Effector CD8-positive, alpha-beta T cell (primary cell): ENCODE data around the gene MAP1LC3B.

Experiments used
- DNase-seq: peaks from one replicate; lab custom pipeline; 2025; lab: John Stamatoyannopoulos, UW

Gene MAP1LC3B

DNA sequence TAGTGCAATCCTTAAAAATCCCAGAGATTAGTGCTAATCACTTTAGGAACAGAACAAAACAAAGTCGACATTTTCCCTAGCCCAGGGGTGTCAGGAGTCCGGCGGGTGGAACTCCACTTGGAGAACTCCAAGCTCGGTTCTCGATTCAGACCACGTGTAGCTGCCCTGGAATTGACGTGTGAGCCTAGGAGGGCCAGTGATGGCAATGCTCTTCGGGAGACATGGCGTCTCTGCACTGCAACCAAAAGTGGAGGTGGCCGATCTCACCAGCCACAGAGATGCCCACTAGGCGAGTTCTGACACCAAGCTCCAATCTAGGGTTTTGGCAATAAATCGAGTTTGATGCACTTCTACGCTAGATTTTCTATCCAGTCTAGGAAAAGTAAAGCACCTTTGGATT lies 17.6 kb downstream of the MAP1LC3B start:
- DNase-seq, result no peak

DNA sequence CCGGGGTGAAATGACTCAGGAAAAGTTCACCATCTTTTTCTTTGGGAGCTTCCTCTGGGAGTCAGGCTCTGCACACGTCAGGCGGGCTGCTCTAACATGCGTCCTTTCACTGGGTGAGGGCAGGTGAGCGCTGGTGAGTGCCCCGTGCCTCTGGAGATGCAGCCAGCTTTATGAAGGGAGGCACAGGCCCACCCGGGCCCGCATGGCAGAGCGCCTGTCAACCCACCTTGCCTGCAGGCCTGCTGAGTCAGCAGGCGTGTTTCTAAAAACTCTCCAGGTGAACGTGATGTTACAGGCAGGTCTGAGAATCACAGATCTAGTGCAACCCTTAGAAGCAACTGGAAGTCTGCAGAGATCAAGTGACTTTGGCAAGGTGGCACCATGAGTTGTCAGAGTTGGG lies 18.4 kb downstream of the MAP1LC3B start:
- DNase-seq, result no peak

- no peak for DNase-seq
These were observed 18.8 kb downstream of the MAP1LC3B start for GRCh38 chr16:87410968-87411367.

- no peak for DNase-seq
These were observed 19.5 kb downstream of the MAP1LC3B start for GRCh38 chr16:87411375-87412271.

DNA sequence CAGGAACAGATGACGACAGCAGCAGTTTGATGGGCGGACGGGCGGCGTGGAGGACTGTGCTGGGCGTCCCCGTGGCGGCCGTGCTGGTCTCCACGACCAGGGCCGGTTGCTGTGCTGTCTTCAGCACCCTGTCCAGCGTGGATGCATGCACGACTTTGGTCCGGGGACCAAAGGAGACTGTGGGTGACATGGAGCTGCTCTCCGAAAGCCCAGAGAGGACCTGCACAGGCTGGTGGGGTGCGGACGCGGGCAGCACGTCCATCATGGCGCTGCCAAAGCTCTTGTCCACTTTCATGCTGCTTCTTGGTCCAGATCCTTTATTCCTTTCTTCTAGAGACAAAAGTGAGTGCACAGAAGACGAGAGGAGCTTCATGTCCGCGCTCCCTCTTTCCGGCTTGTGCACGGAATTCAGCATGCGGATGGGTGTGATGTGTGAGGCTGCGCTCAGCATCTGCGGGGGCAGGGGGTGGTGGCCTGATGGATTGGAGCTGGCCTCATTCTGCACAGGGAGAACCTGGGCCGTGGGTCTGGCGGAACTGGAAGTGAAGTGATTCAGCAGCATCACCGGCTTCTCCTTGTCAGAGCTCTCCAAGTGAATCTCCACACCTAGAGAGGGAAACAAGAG lies 20.3 kb downstream of the MAP1LC3B start:
- DNase-seq, result no peak

DNA sequence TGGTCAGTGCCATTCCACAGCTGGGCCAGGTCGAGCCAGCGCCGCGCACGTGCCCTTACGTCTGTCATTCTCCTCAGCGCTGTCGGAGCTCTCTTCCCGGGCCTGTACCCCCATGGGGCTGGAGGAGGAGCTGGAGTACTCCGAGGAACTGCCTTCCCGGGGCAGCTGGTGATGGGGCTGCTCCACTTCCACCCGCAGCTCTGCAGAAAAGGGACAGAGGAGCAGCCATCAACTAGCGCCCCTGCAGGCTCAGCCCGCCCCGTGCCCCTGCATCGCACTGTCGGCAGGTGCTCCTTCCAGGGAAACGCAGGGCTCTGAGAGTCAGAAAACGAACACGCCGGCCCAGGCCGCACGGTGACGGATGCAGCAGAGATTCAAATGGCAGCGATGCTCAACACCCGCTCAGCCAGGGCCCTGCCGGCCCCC lies 20.9 kb downstream of the MAP1LC3B start:
- DNase-seq, result no peak

GRCh38 chr16:87414251-87414680 lies 22.1 kb downstream of the MAP1LC3B start:
- DNase-seq, result no peak

- DNase-seq, result no peak
These were observed 23.3 kb downstream of the MAP1LC3B start for GRCh38 chr16:87415441-87415840.

DNA sequence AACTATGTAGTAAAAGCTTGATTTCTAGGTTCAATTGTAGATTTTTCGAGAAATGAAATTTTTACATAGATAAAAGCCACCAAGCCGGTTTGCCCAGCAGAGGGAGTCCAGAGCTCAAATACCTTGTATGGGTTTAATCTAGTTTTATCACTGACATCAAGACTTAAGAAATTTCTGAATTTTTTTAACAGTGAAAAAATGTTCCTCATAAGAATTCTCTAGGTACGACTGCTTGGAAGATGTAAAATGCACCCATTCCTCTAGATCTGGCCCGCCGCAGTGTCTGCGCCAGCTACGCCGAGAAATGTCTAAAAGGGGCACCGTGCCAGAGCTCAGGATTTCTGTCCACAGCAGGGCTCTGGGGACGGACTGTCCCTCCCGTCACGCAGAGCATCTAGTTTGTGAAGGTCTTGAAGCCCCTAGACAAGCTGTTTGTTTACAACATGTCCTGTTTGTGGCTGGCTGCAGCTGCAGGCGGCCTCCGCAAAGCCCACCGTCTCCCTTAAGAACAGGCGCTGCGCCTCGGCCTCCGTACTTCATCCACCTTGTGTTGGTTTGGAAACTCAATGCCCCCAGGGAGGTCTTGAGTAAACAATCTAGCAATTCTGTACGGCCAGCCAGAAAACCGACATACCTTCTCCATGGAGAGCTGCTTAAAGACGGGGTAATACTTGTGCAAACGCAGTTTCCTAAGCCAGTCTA lies 24.8 kb downstream of the MAP1LC3B start:
- no peak for DNase-seq

- DNase-seq, result no peak
These were observed 25.4 kb downstream of the MAP1LC3B start for GRCh38 chr16:87417528-87417910.

DNA sequence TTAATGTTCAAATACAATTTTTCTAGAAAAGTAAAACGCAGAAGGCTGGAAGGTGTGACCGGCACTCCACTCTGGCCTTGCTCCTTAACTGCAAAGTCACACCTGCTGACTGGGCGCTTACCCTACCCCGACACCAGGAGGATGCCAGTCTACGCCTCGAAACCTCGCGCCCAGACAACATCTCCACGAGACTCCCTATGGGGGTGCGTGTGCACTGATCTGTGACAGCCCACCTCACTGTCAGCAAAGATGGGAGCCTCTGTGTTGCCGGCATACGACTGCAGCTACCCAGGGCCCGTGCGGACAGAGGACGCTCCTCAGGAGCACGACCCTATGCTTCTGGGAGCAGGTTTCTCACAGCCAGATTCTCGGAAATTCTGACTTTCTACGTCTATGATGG lies 26.1 kb downstream of the MAP1LC3B start:
- DNase-seq, result no peak

DNA sequence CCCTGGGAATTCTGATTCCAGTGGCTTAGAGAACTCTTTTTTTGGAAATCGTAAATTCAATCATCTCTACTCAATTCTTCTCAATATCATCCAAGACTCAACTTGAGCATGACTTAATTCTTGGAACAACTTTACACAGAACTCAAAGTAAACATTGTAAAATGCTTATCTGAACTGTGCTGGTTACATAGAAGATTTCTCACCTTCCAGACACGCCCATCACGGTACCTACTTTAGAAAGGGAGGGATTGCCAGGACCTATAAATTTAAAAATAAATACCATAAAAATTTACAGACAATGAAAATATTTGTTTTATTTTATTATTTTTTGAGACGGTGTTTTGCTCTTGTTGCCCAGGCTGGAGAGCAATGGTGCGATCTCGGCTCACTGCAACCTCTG lies 26.5 kb downstream of the MAP1LC3B start:
- DNase-seq, result no peak

DNA sequence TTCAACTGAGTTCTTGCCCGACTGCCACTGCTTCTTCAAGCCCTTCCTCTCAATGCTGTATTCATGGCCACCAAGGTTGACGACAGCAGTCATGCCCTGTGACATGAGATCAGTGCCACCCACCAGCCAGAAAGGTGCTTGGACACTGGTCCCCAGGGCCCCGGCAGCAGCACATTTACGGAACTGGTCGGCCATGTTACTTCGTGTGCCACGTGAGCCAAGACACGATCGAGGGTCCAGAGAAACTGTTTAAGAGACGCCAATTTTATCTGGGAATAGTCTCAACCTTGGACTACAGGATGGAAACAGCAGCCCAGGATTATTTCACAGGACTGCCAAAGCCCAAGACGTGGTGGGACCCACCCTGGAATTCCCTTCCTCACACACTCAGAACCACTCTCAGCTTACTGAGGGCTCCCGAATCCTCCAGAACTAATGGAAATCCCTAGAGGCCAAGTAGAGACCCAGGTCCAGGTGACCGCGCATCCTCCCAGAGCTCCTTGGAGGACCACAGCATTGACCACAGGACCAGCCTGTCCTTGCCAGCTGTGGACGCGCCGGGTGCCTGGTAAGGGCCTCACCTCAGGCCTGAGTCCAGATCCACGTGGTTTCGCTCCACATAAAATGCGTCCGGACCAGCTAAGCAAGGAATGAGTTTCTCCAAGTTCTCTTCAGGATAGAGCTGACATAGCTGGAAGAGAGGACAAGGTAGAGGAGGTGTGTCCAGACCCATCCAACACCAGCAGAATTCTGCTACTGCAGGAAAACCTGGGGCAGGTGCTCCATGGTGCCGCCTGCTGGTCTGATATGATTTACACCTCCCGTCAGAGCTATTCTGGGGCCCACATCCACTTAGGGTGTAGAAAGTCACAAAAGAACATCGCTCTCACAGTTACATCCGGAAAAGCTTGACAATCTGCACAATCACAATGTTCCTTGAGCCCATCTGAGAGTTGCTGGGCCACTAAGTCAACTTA lies 28.2 kb downstream of the MAP1LC3B start:
- no peak for DNase-seq

- DNase-seq, result no peak
These were observed 29.1 kb downstream of the MAP1LC3B start for GRCh38 chr16:87421003-87421912.

GRCh38 chr16:87422106-87422505 lies 30.0 kb downstream of the MAP1LC3B start:
- no peak for DNase-seq

GRCh38 chr16:87423429-87423828 lies 31.3 kb downstream of the MAP1LC3B start:
- DNase-seq, result no peak

DNA sequence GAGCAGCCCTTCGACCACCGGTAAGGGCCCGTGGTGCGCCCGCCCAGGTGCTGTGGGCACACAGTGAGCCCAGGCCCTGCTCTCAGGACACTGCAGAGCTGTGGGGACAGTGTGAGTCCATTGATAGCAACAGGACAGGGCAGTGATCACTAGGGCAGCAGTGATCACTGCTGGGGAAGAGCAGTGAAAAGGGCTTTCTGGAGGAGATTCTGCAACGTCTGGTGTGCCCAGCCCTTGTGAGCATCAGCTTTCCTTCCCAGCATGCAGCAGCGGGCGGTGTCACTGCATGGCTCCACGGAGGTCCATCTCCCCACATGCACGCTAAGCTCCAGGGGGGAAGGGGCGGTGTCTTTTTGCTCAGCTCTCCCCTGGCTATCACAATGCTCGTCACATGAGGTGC lies 32.1 kb downstream of the MAP1LC3B start:
- DNase-seq, result no peak

GRCh38 chr16:87425941-87426340 lies 33.8 kb downstream of the MAP1LC3B start:
- DNase-seq, result no peak

- DNase-seq, result no peak
These were observed 34.5 kb downstream of the MAP1LC3B start for GRCh38 chr16:87426423-87427215.

- DNase-seq, result no peak
These were observed 39.8 kb downstream of the MAP1LC3B start for GRCh38 chr16:87431926-87432325.
